Stimulated activated CD4-positive, alpha-beta T cell treated with anti-CD3 and anti-CD28 coated beads, Interleukin-12 subunit alpha, Interleukin-12 subunit beta, amount 100 ng/mL, for 48 hours (primary cell): ENCODE measurements around the gene CDKL4.
"Not testable (repeated sequence)": the region's sequence is repeated elsewhere in the genome, so short reads cannot be mapped to it uniquely, and the experiment has no call there.

Experiments used
- DNase-seq, 3 donors: peaks; one replicate each; pipeline ENCODE4 v3.0.0-alpha.2; 2020; ENCODE audit warnings: low read depth in 2 of 3, low spot score in 1 of 3

Gene CDKL4

DNA sequence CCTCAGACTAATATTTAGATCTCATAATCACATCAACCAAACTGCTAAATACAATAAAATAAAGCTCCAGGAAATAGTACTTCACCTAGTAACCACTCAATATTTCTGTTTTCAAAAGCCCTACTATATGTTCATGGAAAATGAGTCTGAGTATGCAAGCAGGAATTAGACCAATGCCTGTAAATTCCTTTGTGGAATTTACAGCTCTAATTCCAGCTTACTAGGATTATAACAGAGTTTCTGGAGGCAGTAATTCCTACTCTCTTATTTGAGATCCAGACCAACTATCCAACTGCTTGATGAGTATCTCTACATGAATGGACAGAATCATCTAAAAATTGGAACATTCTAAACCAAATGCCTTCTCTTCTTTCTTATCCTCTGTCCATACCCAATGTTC, 11.6 kb downstream of the CDKL4 start:
- no peak for DNase-seq

DNA sequence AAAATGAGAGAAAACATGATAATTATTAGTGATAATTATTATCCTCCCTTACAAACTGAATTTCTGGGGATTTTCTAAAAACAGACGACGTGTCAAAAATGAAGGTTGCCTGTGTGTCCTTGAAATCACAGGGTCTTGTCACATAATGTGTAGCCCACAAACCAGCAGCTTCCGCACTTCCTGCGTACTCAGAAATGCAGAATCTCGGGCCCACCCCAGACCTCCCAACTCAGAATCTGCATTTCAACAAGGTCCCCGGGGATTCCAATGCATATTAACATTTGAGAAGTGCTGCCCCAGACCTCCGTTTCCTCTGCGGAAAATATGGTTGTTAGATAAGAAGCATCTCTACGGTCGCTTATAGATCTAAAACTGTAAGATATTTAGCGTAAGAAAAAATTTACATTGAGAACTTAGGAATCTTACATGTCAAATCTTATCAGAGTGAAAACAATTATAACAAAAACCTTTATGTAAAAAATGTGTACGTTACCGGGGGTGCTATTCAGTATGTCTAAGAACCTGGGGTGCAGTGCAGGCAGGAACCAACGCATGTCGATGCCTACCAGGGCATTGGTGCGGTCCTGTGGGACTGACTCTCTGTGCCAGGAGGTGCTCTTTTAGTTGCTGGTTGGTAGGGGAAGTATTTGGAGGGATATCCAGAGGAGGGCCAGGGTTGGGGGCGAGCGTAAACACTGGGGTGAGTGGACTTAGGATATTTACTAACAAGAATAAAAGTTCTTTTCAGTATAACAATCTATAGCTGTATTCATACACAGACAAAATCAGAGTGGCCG, 15.2 kb downstream of the CDKL4 start:
- DNase-seq: no peak

DNA sequence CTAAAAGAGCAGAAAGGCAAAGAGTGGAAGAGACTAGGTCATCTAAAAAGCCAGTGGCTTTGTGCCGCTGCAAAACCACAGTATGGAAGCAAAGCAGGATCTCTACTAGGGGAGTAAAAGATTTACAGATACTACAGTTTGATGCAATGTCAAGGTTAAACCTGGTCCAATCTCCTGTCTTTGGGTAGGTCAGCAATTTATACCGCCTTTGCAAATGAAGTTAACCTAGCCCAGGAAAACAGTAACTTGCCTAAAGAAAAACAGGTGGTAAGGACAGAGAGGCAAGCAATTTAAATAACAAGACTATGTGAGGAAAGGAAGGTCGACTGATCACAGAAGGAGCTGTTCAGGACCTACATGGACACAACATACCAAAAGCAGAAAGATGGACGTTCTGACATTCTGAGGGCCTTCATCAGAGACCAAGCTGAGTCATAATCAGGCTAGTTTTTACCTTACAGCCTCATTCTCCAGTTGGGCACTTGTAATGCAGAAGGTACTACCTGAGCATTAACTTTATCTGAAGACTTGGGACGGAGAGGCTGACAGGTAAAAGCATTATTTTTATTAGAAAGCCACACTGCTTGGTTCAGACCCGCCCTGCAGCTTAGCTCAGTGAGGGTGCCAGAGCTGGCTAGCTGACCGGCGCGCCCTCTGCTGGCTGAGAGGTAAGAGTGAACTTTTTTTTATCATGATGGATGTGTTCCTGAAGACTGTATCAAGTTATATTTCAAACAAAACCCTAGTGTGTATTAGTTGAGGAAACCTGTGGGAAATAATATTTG, 15.9 kb downstream of the CDKL4 start:
- DNase-seq: peak; percentile 54 to 77 (median 63)

DNA sequence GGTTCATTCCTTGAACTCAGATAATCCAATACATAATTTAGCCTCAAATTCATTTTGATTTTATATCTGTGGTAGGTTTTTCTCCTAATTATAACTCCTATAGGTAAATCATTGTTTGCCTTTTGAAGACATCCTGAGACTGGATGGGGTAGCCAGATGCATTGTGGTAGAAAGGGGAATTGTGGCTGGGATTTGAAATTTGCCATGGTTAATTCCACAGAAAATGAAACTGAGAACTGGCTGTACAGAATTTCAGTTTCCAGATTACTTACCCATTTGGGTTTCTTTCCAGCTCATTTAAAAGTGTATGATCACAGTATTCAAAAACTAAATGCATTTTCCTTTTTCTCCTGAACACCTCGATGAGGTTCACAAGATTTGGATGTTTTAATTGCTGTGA, 18.2 kb downstream of the CDKL4 start:
- DNase-seq: no peak

DNA sequence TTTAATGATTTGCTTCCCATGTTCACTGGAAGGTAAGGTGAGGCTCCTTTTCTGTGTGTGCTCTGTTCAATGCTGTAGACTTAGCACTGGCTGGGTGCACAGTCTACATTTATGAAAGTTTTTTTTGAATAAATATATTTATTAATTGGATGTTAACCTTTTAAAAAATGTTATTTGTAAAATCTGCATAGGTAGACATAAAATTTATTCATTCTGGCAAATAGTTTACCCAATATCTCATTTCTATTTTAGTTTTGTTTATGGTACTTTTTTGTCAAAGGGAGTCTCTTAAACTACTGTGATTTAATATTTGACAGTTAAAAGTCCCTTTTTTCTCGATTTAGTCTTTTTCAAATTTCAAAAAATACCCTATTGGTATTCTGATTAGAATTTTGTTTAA, 19.9 kb downstream of the CDKL4 start:
- no peak for DNase-seq

DNA sequence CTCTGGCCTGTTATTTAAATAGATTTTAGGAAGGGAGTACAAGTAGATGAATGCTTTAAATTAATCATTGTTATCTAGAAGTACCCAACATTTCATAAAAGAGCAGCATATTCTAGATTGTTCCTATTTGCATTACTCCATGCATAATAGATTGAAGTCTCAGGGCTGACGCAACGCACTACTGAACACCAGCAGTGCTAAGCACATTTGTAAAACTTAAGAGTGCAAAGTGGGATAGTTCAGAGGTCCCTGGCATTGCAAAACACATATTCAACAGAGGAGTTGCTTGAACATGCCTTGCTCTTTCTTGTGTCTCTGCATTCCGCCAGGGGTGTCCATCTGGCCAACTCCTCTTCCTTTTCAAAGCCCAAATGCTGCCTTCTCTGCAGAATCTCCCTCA, 22.3 kb downstream of the CDKL4 start:
- DNase-seq: no peak

DNA sequence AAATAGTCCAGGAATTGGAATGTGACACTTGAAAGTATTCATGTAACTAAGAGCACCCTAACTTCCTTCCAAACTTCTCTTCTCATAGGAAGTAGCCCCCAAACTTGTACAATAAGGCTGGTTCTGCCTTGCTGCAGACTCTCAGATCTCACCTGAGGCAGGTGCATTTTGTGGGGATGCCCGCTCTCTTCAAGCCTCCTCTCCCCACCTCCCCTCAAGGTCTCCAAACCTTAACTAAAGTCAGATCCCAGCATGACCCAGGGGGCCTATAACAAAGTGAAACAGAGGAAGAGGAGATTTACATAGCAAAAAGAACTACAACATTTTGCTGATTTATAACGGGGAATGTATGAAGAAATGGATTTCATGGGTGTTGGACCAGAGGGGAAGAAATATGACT, 23.6 kb downstream of the CDKL4 start:
- DNase-seq: no peak

DNA sequence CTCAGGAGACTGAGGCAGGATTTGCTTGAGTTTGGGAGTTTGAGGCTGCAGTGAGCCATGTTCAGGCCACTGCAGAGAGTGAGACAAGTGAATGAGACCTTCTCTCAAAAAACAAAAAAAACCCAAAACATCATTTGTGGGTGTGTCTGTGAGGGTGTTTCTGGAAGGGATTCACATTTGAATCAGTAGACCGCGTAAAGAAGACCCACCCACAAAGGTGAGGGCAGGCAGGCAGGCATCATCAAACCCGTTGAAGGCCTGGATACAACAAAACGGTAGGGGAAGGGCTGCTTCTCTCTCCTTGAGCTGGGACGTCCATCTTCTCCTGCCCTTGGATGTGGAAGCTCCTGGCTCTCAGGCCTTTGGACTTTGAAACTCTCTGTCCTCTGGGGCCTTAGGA, 25.4 kb downstream of the CDKL4 start:
- no peak for DNase-seq

DNA sequence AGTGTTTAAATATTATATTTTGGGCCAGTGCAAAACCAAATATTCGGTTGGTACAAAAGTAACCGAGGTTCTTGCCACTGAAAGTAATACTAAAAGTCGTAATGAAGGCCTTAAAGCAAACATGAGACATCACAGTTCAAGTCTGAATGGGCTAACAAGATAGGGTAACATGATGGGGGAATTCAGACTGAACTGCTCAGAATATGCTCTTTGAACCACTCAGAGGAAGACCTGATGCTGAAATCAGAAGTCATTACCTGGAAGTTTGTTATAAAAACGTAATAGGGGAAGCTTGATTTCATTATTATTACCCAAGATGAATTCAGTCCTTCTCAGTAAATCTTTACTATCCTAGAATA, 26.6 kb downstream of the CDKL4 start:
- no peak for DNase-seq

DNA sequence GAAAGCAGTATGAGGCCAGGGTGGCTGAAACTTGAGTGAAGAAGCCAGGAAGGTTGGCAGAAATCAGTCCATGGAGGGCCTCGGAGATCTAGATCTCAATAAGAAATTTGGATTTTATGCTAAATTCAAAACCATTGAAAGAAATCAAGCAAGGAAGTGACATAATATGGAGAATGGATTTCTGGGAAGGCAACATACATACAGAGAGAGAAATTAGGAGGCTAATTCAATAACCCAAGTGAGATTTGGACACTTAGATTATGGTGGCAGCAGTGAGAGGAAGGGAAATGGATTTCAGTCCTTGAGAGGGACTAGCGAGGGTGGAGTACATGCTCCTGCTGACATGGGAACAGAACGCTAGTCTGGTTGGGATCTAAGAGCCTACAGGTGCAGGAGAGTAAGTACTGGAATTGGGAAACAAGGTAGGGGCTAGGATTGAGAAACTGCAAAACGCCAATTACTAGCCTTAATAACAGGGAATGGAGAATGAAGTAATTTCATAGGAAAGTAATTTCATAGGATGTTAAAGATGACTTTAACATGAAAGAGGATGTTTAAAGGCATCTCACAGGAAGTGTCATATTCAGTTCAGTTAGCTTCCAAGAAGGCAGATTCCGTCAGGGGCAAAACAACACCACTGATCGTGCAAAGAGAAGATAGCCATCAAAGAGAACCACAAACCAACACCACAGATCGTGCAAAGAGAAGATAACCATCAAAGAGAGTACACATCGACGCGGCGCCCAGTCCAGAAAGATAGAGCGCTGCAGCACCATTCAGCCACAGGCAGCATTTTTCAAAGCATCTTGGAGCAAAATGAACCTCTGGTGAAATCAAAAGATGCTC, 27.2 kb downstream of the CDKL4 start:
- peak; percentile 34 to 61 (median 37) for DNase-seq

DNA sequence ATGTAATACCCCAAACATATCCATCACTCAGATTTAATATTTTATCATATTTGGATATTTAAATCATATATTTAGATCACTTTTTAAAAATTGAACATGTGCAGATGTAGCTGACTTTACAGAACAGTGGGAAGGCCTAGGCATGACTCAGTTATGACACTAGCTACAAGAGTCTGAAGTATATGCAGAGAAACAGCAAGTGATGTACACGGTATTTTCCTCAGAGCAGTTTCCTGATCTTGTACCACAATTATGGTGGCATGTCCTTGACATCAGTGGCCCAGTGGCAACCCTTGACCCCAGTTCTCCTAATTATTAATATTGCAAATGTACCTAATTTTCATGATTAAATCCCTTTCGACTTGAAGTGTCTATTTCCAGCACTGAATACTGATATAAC, 28.2 kb downstream of the CDKL4 start:
- no peak for DNase-seq

DNA sequence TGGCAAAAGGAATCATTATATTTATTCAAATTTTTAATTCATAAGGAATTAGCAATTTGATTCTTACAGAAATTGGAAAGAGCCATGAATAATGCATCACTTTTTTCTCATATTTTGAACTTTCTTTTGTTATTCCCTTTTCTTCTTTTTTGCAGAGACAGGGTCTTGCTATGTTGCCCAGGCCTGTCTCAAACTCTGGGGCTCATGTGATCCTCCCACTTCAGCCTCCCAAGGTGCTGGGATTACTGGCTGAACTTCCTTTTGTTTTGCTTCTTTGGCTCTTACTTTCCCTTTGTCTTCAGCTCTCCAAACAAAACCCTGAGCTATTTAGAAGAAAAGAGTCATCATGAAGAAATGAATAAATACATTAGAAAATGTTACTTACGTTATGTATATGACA, 30.8 kb downstream of the CDKL4 start:
- no peak for DNase-seq

DNA sequence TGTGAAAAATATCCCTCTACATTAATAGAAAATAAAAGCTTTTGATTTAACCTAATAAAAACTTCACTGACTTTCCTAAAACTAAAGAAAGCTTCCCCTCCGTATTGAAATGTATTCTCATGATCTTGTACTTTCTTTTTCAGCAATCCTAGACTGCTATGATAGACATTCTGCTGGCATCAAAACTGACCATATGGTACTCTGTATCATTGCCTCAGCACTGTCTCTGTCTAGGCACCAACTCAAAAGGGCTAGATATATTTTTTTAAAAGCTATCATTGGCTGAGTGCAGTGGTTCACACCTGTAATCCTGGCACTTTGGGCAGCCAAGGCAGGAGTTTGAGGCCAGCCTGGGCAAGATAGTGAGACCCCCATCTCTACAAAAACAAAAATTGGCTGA, 32.9 kb downstream of the CDKL4 start:
- no peak for DNase-seq

DNA sequence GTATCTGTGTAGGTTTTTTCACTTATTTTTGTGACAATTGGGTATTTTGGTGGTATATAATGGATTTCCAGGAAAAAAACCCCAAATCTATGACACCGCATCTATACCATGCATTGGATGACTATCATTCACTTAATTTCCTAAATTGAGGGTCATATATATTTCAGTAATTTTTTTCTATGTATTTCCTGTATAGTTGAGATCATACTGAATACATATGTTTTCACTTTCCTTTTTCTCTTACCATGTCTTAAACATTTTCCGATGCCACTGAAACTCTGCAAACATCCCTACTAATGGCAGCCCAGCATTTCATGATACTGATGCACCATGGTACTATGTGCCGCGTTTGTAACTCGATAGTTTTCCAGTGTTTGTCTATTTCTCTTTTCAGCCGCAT, 40.4 kb downstream of the CDKL4 start:
- no peak for DNase-seq

DNA sequence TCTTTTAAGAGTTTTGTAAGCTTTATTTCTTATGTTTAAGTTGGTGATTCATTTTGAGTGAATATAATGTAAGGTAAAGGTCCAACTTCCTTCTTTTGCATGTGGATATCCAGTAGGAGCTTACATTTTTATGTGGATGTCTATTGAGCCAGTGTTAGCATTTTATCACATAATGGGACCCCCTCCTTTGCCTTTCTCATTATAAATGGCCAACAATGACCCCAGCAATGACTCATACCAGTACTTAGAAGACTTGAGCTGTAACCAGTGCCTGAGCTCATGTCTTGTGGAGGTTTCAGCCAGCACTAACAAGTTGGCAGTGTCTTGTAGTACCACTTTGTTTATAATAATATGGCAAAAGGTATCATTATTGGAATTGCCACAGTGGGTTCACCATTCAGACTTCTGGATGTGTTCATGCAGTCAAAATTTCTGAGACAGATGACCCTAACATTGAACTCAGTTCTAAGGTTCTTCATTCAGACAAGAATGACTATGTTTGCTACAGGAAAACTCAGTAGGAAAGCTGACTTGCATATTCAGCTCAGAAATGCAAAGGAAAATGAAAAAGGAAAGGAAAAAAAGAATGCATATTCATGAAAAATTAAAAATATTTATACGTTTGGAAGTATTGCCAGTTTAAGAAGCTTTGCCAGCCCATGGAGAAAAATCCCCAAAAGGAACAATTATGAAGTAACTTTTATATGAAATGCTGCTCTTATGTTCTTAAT, 41.0 kb downstream of the CDKL4 start:
- no peak for DNase-seq

DNA sequence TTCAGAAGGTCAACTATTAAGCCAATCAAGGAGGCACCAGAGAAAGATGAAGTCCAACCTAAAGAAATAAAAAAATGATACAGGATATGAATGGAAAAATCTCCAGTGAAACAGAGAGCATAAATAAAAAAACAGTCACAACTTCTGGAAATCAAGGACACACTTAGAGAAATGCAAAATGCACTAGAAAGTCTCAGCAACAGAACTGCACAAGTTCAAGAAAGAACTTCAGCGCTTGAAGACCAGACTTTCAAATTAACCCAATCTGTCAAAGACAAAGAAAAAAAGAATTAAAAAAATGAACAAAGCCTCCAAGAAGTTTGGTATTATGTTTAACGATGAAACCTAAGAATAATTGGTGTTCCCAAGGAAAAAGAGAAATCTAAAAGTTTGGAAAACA, 46.8 kb downstream of the CDKL4 start:
- DNase-seq: not testable (repeated sequence)

DNA sequence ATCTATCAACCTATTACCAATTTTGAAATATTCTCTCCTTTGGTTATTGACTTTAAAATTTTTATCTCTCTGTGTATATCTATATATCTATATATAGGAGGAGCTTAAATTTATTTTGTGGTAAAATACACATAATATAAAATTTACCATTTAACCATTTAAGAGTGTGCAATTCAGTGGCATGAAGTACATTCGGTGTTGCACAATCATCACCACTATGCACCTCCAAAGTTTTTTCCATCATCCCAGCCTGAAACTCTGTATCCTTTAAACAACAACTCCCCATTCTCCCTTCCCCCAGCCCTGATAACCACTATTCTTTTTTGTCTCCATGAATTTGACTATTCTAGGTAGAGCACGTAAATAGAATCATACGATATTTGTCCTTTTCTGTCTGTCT, 49.1 kb downstream of the CDKL4 start:
- DNase-seq: no peak

DNA sequence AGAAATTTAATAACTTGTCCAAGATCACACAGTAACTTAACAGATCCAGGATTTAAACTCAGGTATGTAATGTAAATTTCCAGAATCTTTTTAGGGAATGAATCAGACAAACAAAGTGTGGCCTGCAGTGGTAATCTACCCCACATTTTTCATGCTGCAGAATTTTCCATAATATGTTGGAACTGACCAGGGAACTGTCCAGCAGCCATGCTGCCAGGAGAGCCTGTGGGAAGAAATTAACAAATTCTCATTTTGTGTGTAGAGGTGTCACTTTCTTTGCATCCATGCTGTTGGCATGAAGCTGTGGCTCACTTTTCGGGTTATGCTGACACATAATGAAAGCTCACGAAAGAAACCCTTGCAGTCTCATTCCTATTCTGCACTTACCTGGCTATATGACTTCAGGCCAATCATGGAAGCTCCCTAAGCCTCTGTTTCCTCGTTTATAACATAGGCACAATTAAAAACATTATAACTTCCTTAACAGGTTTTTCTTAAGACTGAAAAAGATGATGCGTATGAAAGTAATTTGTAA, 54.7 kb downstream of the CDKL4 start:
- no peak for DNase-seq

DNA sequence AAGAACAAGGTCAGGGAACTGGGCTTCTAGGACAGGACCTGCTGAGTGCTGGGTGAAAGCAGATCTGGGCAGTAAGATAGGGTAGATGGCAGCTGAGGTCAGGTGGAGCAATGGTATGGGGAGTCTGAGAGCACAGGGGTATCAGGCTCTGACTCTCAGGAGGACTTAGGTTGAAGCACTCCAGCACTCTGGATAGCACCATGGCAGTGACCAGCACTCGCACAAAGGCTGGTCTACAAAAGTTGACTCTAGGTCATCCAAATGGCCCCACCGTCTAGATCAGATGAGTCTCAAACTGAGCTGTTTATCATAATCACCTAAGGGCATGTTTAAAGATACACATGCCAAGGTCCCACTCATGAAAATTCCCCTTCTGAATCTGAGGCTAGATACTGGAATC, 60.1 kb downstream of the CDKL4 start:
- DNase-seq: no peak

DNA sequence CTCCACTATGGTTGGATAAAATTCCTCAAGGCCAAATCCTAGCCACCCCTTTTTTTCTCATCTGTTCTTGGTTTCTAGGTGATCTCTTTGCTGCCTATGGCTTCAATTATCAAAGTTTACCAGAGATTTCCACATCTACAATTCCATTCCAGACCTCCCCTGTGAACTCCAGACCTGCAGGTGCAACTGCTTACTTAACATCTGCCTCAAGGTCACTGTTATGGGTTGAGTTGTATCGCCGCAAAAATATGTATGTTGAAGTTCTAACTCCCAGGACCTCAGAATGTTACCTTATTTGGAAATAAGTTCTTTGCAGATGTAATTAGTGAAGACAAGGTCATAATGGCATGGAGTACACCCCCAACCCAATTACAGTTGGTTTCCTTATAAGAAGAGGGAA, 62.5 kb downstream of the CDKL4 start:
- DNase-seq: no peak
